GM12878 (cell line): ENCODE data around the gene TRAPPC12.

ENCODE experiments used
- FOXK2 ChIP-seq: fragments of 450-650 bp; IDR thresholded peaks from 2 replicates; pipeline ENCODE4 v1.6.1; 2017; ENCODE audit warnings: mild to moderate bottlenecking, moderate library complexity
- POLR2AphosphoS5 ChIP-seq: IDR thresholded peaks from 2 replicates; pipeline ENCODE4 v1.6.1; 2011; ENCODE audit warnings: mild to moderate bottlenecking, low read length, inconsistent platforms

DNA sequence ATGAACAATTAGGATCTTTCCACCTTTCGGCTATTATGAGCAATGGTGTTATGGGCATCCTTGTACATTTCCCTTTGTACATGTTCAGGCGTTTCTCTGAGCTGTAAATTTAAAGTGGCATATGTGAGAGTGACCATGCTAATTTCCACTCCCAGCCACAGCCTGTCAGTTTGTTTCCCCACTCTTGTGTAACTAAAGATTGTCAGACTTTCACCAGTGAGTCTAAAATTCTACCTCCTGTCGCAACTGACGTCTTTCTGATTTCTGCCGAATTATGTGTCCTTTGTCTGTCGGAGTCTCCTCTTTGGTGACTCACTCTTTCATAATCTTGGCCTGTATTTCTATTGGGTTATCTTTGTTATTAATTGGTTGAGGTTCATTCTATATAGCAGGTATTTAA lies 50.7 kb downstream of the TRAPPC12 start:
- TF ChIP-seq POLR2AphosphoS5 (no peak), FOXK2 (no peak)
